ENCODE measurements around the gene TGM6. TPM values are rescaled to one million over a fixed set of nuclear protein-coding genes. Genes with fewer than 3 reads are reported as not detected.

TGM6 gene
- polyA plus RNA-seq, 1 donor (not counting 4 experiments of a cell fraction or from before 2014, with no cell fraction given): not detected

- H3K4me1 ChIP-seq (ENCODE audit: control insufficient read depth, extremely low read depth, insufficient read depth, low read length): peaks cover 4% of the 10 kb centered on the region
- TF ChIP-seq EZH2 (IDR thresholded peaks at IDR 0.05; ENCODE audit: low read length) (no peak), CTCF (optimal IDR thresholded peaks at IDR 0.05 in 1 of 3, IDR thresholded peaks at IDR 0.05 in 1 of 3, conservative IDR thresholded peaks at IDR 0.05 in 1 of 3; ENCODE audit: extremely low read depth in 1 of 3, insufficient read depth in 2 of 3, low read length in 3 of 3) (no peak)
- no peak overlapping the region for H3K4me3 ChIP-seq (ENCODE audit: control insufficient read depth in 2 of 3, extremely low read depth in 1 of 3, insufficient read depth in 2 of 3, low read depth in 1 of 3, low read length in 3 of 3)
- H3K36me3 ChIP-seq (ENCODE audit: control insufficient read depth in 2 of 2, extremely low read depth in 1 of 2, insufficient read depth in 2 of 2, low read length in 2 of 2): no peaks in the 10 kb centered on the region
- dilution Hi-C loops (cut with MboI; ENCODE audit: extremely low pct_ligation_motif_present, low sequenced_read_pairs): no loop called here
- H3K4me2 ChIP-seq (ENCODE audit: control insufficient read depth, extremely low read depth, insufficient read depth, low read depth, low read length): no peak overlapping the region
- no peaks in the 10 kb centered on the region for H3K9me1 ChIP-seq (ENCODE audit: control insufficient read depth, extremely low read depth, insufficient read depth, low read length)
- no peaks in the 10 kb centered on the region for H3K9me3 ChIP-seq (ENCODE audit: control insufficient read depth, low read depth, low read length)
- FAIRE-seq (no peak), DNase-seq (ENCODE audit: low read depth, low spot score) (no peak)
- H3K27ac ChIP-seq (ENCODE audit: control insufficient read depth, insufficient read depth, low read length): no peak overlapping the region
- no peak overlapping the region for H3K9ac ChIP-seq (ENCODE audit: control insufficient read depth, extremely low read depth, insufficient read depth, low read length)
- H4K20me1 ChIP-seq (ENCODE audit: control insufficient read depth, extremely low read depth, insufficient read depth, low read length): no peaks in the 10 kb centered on the region
- H2AFZ ChIP-seq (ENCODE audit: control insufficient read depth, low read length): no peak overlapping the region
- H3K27me3 ChIP-seq (ENCODE audit: control insufficient read depth, extremely low read depth, insufficient read depth, low read length): peaks cover 4% of the 10 kb centered on the region
- H3K79me2 ChIP-seq (ENCODE audit: control insufficient read depth, insufficient read depth, low read length): no peaks in the 10 kb centered on the region
Measured at GRCh38 chr20:2350606-2351005, 30.1 kb upstream of the TGM6 start.

DNA sequence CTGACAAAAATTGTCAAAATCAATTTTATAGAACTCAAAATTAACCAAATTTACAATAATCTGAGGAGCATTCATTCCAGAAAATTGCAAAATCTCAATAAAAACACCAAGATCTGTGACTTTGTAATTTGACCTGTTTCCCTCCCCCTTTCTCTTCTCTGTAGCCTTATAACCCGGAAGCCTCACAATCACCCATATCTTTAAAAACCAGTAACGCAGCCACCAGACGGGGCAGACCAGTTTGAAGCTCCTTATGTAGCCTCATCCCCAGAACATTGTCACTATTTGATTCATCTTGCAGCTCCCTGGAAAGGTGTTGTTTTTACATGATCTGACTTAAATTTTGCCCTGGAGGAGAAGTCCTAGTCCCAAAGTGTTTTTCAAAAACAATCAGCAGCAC is 27.5 kb upstream of the TGM6 start:
- Histone ChIP-seq H3K9ac (ENCODE audit: control insufficient read depth, extremely low read depth, insufficient read depth, low read length) (no peak overlapping the region), H3K9me1 (ENCODE audit: control insufficient read depth, extremely low read depth, insufficient read depth, low read length) (no peaks in the 10 kb centered on the region), H3K4me2 (ENCODE audit: control insufficient read depth, extremely low read depth, insufficient read depth, low read depth, low read length) (no peak overlapping the region), H3K27ac (ENCODE audit: control insufficient read depth, insufficient read depth, low read length) (no peak overlapping the region), H3K27me3 (ENCODE audit: control insufficient read depth, extremely low read depth, insufficient read depth, low read length) (peaks cover 4% of the 10 kb centered on the region), H3K9me3 (ENCODE audit: control insufficient read depth, low read depth, low read length) (no peaks in the 10 kb centered on the region), H4K20me1 (ENCODE audit: control insufficient read depth, extremely low read depth, insufficient read depth, low read length) (no peaks in the 10 kb centered on the region), H3K36me3 (ENCODE audit: control insufficient read depth in 2 of 2, extremely low read depth in 1 of 2, insufficient read depth in 2 of 2, low read length in 2 of 2) (no peaks in the 10 kb centered on the region), H3K4me1 (ENCODE audit: control insufficient read depth, extremely low read depth, insufficient read depth, low read length) (peaks cover 15% of the 10 kb centered on the region), H2AFZ (ENCODE audit: control insufficient read depth, low read length) (no peak overlapping the region), H3K79me2 (ENCODE audit: control insufficient read depth, insufficient read depth, low read length) (no peaks in the 10 kb centered on the region), H3K4me3 (ENCODE audit: control insufficient read depth in 2 of 3, extremely low read depth in 1 of 3, insufficient read depth in 2 of 3, low read depth in 1 of 3, low read length in 3 of 3) (no peak overlapping the region)
- TF ChIP-seq CTCF (optimal IDR thresholded peaks at IDR 0.05 in 1 of 3, IDR thresholded peaks at IDR 0.05 in 1 of 3, conservative IDR thresholded peaks at IDR 0.05 in 1 of 3; ENCODE audit: extremely low read depth in 1 of 3, insufficient read depth in 2 of 3, low read length in 3 of 3) (no peak), EZH2 (IDR thresholded peaks at IDR 0.05; ENCODE audit: low read length) (no peak)
- no peak for FAIRE-seq
- DNase-seq (ENCODE audit: low read depth, low spot score): no peak
- dilution Hi-C loops (cut with MboI; ENCODE audit: extremely low pct_ligation_motif_present, low sequenced_read_pairs): no loop called here

Data from keratinocyte (primary cell).